GM18526 (cell line): ENCODE measurements around the gene INKA2.

Experiments used
- POLR2A ChIP-seq: IDR thresholded peaks from 3 replicates; pipeline ENCODE4 v1.6.1; 2011; ENCODE audit not compliant: insufficient read length; ENCODE audit errors: extremely low read depth

INKA2 gene

DNA sequence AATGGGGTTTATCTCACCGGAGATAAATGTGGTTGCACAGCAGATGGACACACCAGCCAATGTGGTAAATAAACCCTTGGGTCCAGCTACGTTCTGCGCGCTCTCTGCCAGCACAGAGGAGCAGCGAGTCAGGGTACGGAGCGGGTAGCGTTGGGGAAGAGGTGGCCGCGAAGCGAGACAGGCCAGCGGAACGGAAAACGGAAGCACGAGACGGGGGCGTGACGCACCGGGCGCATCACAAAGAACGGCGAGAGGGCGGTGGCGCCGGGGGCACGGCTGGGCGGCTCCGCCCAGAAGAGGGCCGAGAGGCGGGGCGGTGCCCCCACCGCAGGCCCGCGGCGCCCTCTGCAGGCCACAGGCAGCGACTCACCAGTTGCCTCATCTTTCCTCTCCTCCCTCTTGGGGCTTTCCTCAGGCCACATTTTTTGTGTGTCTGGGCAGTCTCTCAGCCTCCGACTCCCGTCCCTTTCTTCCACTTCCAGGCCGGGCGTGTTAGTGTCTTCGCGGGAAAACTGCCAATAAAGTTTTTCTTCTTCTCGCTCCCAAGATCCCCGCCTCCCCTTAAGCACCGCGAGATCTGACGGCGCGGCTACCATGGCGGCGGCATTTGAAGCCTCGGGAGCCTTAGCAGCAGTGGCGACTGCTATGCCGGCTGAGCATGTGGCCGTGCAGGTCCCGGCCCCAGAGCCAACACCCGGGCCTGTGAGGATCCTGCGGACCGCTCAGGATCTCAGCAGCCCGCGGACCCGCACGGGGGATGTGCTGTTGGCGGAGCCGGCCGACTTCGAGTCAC lies 16.3 kb upstream of the INKA2 start, which contains the start of gene DDX20:
DDX20 (plus strand) TSS at position 571 of the 793 bp plus-strand sequence; CDS start at position 595, 24 bp downstream.
- TF ChIP-seq POLR2A = peak; percentile 81

- TF ChIP-seq POLR2A = no peak
Observed at GRCh38 chr1:111754984-111755330, 15.8 kb upstream of the INKA2 start.

GRCh38 chr1:111751906-111752575 lies 12.8 kb upstream of the INKA2 start:
- TF ChIP-seq POLR2A = no peak

DNA sequence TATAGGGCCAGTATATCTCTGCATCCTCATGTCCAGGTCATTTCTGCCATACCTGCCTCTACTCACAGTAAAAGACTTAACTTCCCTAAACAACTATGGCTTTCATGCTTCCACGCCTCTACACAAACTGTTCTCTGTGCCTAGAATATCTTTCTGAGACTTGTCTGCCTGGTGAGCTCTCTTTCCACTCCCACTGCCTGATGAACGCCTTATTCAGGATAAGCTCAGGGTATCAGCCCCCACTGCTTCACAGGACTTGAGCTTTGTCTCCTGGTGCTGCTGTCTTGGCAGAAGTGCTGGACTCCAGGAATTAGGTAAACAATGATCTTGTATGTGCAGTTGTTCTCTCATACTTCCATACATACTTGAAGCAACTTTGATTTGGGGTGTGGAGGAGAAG lies 11.7 kb upstream of the INKA2 start:
- no peak for TF ChIP-seq POLR2A

DNA sequence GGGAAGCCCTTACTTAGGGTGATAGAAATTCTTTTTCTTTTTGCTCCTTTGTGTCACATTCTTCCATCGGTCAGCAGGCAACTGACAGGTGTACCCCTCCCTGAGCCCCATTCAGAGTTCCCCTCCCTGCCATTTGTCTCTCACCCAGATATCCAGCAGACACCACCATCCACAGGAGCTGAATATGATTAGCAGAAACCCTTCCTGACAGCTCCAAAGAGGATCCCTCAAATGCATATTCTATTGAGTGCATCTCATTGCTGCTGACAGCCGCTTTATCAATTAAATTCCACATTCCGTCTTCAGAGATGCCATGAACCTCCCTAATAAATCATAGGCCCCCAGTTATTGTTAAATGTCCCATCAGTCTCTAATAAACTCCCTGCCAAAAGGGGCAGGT lies 10.4 kb upstream of the INKA2 start:
- no peak for TF ChIP-seq POLR2A

DNA sequence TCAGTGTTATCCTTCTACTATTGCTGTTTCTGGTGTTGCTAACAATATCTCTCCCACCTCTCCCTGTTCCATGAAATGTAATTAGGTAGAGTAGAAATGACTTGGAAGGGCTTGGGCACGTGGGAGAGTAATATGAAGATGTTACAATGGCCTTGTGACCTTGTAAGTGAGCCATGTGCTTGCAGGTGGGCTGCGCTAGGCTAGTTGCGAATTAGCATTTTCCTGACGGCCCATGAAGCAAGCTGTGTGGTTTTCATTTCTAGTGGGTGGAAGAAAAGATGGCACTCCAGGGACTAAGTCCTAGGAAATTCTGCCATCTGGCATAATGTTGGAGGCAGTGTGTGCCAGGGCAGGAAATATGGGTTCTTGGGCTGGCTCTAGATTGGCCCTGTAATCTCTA lies 8.8 kb upstream of the INKA2 start:
- no peak for TF ChIP-seq POLR2A

DNA sequence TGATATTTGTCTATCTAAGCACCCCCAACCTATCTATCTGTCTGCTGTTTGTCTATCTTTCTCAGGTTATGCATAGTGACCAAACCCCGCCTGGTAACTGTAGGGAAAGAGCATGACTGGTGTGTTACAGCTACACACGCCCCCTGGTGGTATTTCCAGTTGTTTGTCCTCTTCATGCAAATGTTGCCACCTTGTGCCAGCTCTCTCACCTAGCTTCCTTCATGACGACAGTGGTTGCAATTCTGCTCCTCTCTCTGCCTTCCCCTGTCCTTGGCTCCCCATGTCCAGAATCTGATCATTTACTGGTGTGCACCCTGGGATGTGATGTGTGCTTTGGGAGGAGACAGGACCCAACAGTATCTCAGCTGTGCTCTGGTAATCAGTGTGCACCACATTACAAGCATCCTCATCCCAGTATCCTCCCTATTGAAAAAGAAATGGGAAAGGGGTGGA lies 8.1 kb upstream of the INKA2 start:
- TF ChIP-seq POLR2A = no peak

DNA sequence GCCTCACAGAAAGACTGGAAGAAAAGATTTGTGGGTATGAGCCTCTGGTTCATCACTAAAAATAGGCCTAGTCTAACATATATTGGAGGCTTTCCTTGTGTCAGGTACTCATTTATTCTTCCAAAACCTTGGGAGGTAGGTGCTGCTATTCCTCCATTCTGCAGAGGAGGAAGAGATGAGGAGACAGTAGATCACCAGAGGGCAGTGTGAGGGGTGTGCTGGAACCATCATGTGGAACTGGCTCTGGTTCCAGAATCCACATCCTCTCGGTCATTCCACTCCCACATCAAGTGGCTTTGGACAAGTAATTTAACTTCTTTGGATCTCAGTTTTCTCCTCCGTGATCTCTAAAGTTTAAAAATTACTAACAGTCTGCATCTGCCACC lies 7.4 kb upstream of the INKA2 start:
- TF ChIP-seq POLR2A = no peak

GRCh38 chr1:111745675-111746613 lies 6.7 kb upstream of the INKA2 start:
- TF ChIP-seq POLR2A = no peak

- TF ChIP-seq POLR2A = no peak
Observed at GRCh38 chr1:111743679-111744101, 4.5 kb upstream of the INKA2 start.

GRCh38 chr1:111742938-111743549 lies 3.8 kb upstream of the INKA2 start:
- no peak for TF ChIP-seq POLR2A

DNA sequence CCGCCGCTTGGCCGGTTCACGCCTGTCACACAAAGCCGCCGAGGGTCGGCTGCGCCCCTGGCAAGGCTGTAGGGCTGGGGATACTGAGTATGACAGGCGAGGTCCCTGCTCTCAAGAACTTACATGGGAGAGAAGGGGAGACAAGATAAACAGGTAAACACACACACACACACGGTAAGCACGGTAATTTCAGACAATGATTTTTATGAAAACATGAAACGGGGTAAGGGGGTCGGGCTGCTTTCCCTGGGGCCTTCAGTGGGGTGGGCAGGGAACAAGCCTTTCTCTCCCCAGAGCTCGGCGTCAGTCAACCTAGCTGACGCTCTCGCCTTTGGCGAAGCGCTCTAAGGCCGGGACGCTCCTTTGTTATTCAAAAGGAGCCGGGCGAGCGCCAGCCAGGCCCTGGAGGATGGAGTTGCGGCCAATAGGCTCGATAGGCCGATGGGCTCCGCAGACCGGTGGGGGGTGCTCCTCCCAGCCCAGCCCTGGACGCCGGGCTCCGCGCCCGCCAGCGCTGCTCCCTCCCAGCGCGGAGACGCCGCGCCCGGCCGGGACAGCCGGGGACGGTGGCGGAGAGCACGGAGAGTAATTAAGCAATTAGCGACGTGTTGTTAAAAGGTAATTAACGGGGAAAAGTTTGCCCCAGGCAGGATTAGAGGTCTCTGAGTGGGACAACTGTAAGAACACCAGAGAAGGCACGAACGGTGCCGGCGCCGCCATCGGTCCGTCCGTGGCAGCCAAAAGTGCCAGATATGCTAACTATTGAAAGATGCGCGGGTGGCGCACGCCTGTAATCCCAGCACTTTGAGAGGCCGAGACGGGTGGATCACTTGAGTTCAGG lies 950 bp upstream of the INKA2 start:
- no peak for TF ChIP-seq POLR2A

GRCh38 chr1:111738436-111739193 lies 580 bp downstream of the INKA2 start:
- TF ChIP-seq POLR2A = peak; percentile 58

GRCh38 chr1:111738133-111738435 lies 1.1 kb downstream of the INKA2 start:
- TF ChIP-seq POLR2A = no peak
